ENCODE results near the gene C2CD4D. TPM values are rescaled to one million over a fixed set of nuclear protein-coding genes. Genes with fewer than 3 reads are reported as not detected.

The C2CD4D gene
- total and polyA plus RNA-seq, 12 donors, result 0.04 TPM; not detected in 11

GRCh38 chr1:151806170-151806569 lies 33.5 kb downstream of the C2CD4D start:
- 84 to 86% methylated on average over 7 of the region's 7 CpGs for WGBS, 2 donors
- H3K4me1 ChIP-seq, result no peaks in the 10 kb centered on the region
- TF ChIP-seq, protein P1, sequence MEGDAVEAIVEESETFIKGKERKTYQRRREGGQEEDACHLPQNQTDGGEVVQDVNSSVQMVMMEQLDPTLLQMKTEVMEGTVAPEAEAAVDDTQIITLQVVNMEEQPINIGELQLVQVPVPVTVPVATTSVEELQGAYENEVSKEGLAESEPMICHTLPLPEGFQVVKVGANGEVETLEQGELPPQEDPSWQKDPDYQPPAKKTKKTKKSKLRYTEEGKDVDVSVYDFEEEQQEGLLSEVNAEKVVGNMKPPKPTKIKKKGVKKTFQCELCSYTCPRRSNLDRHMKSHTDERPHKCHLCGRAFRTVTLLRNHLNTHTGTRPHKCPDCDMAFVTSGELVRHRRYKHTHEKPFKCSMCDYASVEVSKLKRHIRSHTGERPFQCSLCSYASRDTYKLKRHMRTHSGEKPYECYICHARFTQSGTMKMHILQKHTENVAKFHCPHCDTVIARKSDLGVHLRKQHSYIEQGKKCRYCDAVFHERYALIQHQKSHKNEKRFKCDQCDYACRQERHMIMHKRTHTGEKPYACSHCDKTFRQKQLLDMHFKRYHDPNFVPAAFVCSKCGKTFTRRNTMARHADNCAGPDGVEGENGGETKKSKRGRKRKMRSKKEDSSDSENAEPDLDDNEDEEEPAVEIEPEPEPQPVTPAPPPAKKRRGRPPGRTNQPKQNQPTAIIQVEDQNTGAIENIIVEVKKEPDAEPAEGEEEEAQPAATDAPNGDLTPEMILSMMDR (IDR thresholded peaks at IDR 0.05), result no peak
- DNase-seq (no peak), ATAC-seq (no peak)
- no peak overlapping the region for H3K4me3 ChIP-seq
- intact Hi-C loops (cut with DNase I), result loop anchor here in 1 of 10 donors (10.0 kb wide), 1 partner anchor 51 kb away; no protein-coding TSS in a partner anchor
- H3K36me3 ChIP-seq, result no peaks in the 10 kb centered on the region
- no peak overlapping the region for H3K27ac ChIP-seq
- no peaks in the 10 kb centered on the region for H3K9me3 ChIP-seq
- H3K27me3 ChIP-seq, result peaks cover 0 to 7% (median under 1%) of the 10 kb centered on the region in 7 donors

DNA sequence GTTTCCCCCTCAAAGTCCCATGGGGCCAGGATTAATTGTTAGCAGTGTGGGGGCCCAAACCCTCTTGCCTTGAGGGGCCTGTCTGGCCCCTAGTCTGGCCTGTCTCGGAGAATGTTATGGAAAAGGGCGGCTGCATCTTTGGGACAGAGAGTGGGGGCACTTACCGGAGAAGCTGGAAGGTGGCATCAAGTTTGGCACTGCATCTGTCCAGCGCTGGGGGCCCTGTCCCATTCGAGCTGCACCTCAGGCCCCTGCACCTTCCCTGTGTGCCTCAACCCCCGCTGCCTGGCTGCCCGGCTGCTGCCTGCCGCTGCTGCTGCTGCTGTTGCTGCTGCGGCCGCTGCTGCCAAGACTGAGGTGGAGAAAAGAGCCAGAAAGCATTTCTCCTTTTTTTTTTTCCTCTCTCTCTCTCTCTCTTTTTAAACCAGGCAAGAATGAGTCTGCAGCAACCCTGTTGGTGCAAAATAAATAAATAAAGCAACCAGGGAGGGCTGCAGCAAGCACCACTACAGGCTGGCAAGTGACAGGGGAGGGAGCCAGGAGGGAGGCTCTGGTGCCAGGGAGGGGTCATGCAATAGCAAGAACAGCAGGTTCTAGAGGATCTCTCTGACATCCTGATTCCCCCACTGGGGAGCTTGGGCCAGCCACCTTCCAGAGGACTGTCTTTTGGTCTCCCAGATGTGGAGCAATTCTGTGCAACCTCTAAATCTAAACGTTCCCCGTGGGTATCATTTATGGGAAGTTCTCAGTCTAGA lies 34.4 kb downstream of the C2CD4D start, which contains the start of gene LINGO4:
LINGO4 (minus strand) TSS at position 354 of the 755 bp plus-strand sequence. CDS start 2,715 bp downstream, outside the sequence.
- no peak for ATAC-seq
- no peaks in the 10 kb centered on the region for H3K4me1 ChIP-seq
- intact Hi-C loops (cut with DNase I), result loop anchor here in 1 of 10 donors (10.0 kb wide), 1 partner anchor 50 kb away; no protein-coding TSS in a partner anchor

GRCh38 chr1:151803915-151804314 lies 35.7 kb downstream of the C2CD4D start:
- no peak for ATAC-seq
- Histone ChIP-seq H3K9me3 (no peaks in the 10 kb centered on the region), H3K27me3 (peaks cover 0 to 28% (median 7%) of the 10 kb centered on the region in 7 donors), H3K4me3 (no peak overlapping the region), H3K4me1 (no peaks in the 10 kb centered on the region), H3K36me3 (no peaks in the 10 kb centered on the region), H3K27ac (no peak overlapping the region)
- no peak for DNase-seq
- TF ChIP-seq, protein P1 (IDR thresholded peaks at IDR 0.05), result no peak
- WGBS, 2 donors, result 92 to 94% methylated on average over 3 of the region's 3 CpGs
- intact Hi-C loops (cut with DNase I), result loop anchor here in 1 of 10 donors (10.0 kb wide), 1 partner anchor 49 kb away; no protein-coding TSS in a partner anchor

More for the DNA sequence above, 34.4 kb downstream of the C2CD4D start, which contains the start of gene LINGO4:
- no peak within 1 kb of the TSS for H3K4me3 ChIP-seq
- TF ChIP-seq, protein P1 (IDR thresholded peaks at IDR 0.05), result no peak
- H3K27me3 ChIP-seq, result peaks cover 0 to 16% (median 5%) of the 10 kb centered on the region in 7 donors
- H3K27ac ChIP-seq, result no peak within 1 kb of the TSS
- H3K36me3 ChIP-seq, result no peaks in the 10 kb centered on the region
- H3K9me3 ChIP-seq, result no peaks in the 10 kb centered on the region
- WGBS, 2 donors, result 62% methylated on average over 12 of the region's 12 CpGs
- no peak for DNase-seq

- peaks cover 0 to 33% (median 7%) of the 10 kb centered on the region in 7 donors for H3K27me3 ChIP-seq
- no peaks in the 10 kb centered on the region for H3K9me3 ChIP-seq
- ATAC-seq, result no peak
- H3K36me3 ChIP-seq, result no peaks in the 10 kb centered on the region
- no peak overlapping the region for H3K4me3 ChIP-seq
- intact Hi-C loops (cut with DNase I), result loop anchor here in 1 of 10 donors (10.0 kb wide), 1 partner anchor 48 kb away; no protein-coding TSS in a partner anchor
- H3K27ac ChIP-seq, result no peak overlapping the region
- H3K4me1 ChIP-seq, result no peaks in the 10 kb centered on the region
- TF ChIP-seq, protein P1 (IDR thresholded peaks at IDR 0.05), result no peak
- no peak for DNase-seq
Observed at GRCh38 chr1:151803164-151803563, 36.5 kb downstream of the C2CD4D start.
